Daoy (cell line): ENCODE measurements around the gene DLL3. TPM values are rescaled to one million over a fixed set of nuclear protein-coding genes. Genes with fewer than 3 reads are reported as not detected.
A peak's percentile ranks its signal among the peaks of the same experiment; 100 is the strongest.
"Not testable (repeated sequence)": the region's sequence is repeated elsewhere in the genome, so short reads cannot be mapped to it uniquely, and the experiment has no call there.

Experiments
- DNase-seq: peaks from one replicate; pipeline ENCODE4 v3.0.0-alpha.2; 2015; ENCODE audit warnings: low read depth
- total RNA-seq: library from RNA; depleted of rRNA; stranded (reverse); fragments of >200 nt; shearing (Covaris generic); gene quantifications from 2 replicates; pipeline ENCODE4 v1.2.3, GENCODE V29; 2014; rRNA removed

DLL3 gene, protein sequence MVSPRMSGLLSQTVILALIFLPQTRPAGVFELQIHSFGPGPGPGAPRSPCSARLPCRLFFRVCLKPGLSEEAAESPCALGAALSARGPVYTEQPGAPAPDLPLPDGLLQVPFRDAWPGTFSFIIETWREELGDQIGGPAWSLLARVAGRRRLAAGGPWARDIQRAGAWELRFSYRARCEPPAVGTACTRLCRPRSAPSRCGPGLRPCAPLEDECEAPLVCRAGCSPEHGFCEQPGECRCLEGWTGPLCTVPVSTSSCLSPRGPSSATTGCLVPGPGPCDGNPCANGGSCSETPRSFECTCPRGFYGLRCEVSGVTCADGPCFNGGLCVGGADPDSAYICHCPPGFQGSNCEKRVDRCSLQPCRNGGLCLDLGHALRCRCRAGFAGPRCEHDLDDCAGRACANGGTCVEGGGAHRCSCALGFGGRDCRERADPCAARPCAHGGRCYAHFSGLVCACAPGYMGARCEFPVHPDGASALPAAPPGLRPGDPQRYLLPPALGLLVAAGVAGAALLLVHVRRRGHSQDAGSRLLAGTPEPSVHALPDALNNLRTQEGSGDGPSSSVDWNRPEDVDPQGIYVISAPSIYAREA
- 3.6 and 5.0 TPM in 2 replicates for total RNA-seq

DNA sequence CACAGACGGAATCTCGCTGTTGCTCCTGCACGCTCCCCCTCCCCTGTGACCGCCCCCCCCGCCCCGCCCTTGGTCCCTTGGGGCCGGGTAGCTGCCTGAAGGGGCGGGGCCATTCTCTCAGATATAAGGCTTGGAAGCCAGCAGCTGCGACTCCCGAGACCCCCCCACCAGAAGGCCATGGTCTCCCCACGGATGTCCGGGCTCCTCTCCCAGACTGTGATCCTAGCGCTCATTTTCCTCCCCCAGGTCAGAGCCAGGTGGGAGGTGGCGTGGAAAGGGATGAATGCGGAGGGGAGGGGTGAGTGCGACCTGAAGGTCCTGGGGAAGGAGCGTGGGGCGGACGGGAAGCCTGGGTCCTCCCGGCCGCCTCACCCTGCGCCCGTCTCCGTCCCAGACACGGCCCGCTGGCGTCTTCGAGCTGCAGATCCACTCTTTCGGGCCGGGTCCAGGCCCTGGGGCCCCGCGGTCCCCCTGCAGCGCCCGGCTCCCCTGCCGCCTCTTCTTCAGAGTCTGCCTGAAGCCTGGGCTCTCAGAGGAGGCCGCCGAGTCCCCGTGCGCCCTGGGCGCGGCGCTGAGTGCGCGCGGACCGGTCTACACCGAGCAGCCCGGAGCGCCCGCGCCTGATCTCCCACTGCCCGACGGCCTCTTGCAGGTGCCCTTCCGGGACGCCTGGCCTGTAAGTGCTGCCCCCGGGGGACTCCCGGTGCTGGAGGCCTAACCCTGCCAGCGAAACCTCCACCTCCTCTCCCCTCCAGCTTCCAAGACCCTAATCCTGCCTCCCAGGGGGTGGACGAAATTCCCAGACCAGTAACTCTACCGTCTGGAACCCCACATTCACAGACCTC lies at the start of gene DLL3:
Gene DLL3 (plus strand): TSS at position 150 of the 845 bp plus-strand sequence. CDS start 28 bp downstream, at position 178.
- peak; percentile 50 for DNase-seq

GRCh38 chr19:39449116-39449797 lies 49.5 kb upstream of the DLL3 start:
- DNase-seq, result no peak

GRCh38 chr19:39451257-39451656 lies 47.5 kb upstream of the DLL3 start:
- not testable (repeated sequence) for DNase-seq

DNA sequence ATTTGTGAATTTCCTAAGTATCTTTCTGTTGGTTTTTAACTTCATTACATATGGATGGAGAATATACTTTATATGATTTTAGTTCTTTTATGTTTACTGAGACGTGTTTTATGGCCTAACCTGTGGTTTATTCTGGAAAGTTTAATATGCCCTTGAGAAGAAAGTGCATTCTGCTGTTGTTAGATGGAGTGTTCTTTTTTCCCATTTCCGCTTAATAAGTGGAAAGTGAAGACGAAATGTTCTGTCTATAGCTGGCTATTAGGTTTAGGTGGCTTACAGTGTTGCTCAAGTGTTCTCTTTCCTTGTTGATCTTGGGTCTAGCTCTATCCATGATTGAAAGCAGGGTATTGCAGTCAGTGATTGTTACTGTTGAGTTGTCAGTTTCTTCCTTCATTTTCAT lies 35.3 kb upstream of the DLL3 start:
- no peak for DNase-seq

GRCh38 chr19:39465956-39466747 lies 32.6 kb upstream of the DLL3 start:
- DNase-seq, result no peak

DNA sequence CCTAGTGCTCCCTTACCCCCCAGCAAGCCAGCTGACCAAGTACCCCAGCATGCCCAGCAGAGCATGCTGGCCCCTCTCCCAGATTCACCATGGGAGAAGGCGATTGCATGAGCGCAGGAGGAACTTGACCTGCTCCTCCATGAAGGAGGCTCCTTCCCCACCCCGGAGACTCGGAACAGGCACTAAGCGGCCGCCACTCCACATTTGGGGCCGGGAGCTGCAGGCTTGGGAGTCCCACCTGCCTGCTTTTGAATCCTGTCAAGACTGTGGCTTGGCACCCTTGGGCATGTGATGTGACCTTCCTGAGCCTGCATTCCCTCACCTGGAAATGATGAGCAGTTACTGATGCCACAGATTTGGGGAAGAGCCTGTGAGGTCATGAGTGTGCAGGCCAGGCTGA lies 30.8 kb upstream of the DLL3 start:
- no peak for DNase-seq

DNA sequence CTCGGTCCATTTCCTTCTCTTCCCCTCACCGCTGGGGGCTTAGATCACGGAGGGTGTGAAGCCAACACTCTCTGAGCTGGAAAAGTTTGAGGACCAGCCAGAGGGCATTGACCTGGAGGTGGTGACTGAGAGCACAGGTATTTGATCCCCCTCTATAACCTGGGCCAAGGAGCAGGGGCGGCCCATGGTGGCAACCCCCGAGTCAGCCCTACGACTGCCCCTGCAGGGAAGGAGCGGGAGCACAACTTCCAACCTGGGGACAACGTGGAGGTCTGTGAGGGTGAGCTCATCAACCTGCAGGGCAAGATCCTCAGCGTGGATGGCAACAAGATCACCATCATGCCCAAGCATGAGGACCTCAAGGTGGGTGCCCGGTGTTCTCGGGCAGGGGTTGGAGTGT lies 29.7 kb upstream of the DLL3 start:
- no peak for DNase-seq

GRCh38 chr19:39469567-39469966 lies 29.2 kb upstream of the DLL3 start:
- DNase-seq, result no peak

DNA sequence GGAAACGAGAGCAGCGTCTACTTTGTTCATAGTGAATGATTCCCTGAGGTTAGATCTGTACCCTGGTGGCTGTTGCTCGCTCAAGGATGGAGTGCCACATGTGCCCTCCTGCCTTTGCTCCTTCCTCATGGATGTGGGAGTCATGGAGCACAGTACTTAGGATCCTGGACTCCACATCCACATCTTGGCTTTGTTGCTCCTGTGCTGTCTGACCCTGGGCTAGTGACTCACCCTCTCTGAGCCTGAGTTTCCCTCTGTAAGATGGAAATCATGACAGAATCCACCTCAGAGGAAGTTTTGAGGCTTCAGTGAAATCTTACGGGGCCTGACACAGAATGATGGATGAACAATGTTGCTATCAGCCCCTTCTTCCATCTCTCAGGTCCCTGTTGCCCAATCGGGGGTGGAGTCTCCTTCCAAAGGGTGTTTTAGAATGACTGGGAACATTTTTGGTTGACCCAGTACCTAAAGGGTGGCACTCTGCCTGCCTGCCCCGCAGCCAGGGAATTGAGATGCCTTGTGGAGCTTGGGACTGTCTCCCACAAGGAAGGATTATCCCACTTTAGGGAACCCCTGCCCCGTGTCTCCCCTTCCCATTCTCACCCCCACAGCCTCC lies 27.9 kb upstream of the DLL3 start:
- DNase-seq, result no peak

GRCh38 chr19:39471756-39472536 lies 26.8 kb upstream of the DLL3 start:
- no peak for DNase-seq

- no peak for DNase-seq
Observed at GRCh38 chr19:39472746-39473442, 25.9 kb upstream of the DLL3 start.

DNA sequence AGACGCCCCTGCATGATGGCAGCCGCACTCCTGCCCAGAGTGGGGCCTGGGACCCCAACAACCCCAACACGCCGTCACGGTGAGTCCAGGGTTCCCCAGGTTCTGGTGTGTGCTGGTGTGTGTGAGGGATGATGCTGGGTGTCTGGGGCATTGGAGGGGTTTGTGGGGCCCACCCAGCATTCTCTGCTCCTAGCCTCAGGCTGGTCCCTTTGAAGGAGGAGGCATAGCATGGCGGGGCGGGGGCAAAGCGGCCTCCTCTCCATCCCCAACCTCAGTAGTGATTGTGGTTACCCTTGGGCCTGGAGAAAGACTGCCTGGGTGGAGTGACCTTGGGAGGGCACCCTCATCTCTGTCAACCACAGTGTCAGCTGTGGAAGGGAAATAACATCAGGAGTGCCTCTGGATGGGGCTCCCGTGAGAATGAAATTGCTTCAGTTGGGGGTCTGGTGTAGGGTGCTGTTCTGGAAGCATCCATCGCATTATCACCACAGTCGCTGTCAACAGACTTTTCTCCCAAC lies 25.2 kb upstream of the DLL3 start:
- DNase-seq, result no peak

DNA sequence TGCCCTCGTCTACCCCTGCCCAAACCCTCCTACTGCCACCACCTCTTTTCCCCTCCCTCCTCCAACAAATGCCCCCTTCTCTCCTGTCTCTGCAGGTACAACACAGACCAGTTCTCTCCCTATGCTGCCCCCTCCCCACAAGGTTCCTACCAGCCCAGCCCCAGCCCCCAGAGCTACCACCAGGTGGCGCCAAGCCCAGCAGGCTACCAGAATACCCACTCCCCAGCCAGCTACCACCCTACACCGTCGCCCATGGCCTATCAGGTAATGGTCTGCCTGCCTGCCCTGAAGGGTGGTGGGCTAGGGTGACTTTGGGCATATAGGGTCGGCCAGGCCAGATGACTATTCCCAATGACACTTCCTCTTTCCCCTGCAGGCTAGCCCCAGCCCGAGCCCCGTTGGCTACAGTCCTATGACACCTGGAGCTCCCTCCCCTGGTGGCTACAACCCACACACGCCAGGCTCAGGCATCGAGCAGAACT lies 24.6 kb upstream of the DLL3 start:
- DNase-seq, result peak; percentile 49

GRCh38 chr19:39475748-39476147 lies 23.0 kb upstream of the DLL3 start:
- DNase-seq, result no peak

GRCh38 chr19:39479319-39479801 lies 19.4 kb upstream of the DLL3 start:
- not testable (repeated sequence) for DNase-seq

- DNase-seq, result no peak
Observed at GRCh38 chr19:39479916-39480315, 18.8 kb upstream of the DLL3 start.

- DNase-seq, result peak; percentile 97
Observed at GRCh38 chr19:39480337-39481228, 18.2 kb upstream of the DLL3 start, which contains the start of gene TIMM50. TIMM50 (plus strand) TSS chr19:39480838; CDS start chr19:39480854, 16 bp downstream.

DNA sequence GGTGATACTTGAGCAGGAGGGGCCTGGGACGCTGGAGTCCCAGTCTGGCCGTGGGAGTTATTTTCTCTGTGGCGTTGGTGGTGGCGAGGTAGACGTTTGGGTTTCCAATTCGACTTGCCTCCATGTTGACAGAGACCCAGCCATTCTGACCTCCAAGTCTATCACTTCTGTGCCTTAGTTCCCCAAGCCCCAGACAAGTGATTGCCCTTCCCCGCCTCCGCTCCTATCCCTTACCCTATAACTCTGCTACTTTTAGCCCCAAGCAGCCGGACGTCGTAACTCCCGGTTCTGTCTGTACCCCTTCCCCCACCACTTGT lies 17.6 kb upstream of the DLL3 start:
- no peak for DNase-seq
